Panc1 (cell line): ENCODE data around the gene THAP4. TPM values are rescaled to one million over a fixed set of nuclear protein-coding genes. Genes with fewer than 3 reads are reported as not detected.

Source experiments
- ATAC-seq: fragments of 200-7000 bp; cut with Tn5 transposase; 2 replicates; pipeline ENCODE4 v1.9.1; 2020; ENCODE audit warnings: mild to moderate bottlenecking, moderate library complexity
- BruUV-seq: library from RNA; stranded (reverse); fragments of 400-500 nt; replicated peaks from 2 replicates; lab custom pipeline; 2021; lab: Mats Ljungman, UMichigan
- CTCF ChIA-PET: fragments of 300-600 bp; sonication (Branson Sonifier 250); formaldehyde crosslinking; loops from one replicate; lab custom pipeline; 2022; ENCODE audit warnings: antibody characterized with exemption; lab: Charles Lee
- POLR2A ChIA-PET: fragments of 300-600 bp; sonication (Branson Sonifier 250); formaldehyde crosslinking; loops from one replicate; lab custom pipeline; 2022; ENCODE audit warnings: antibody characterized with exemption; lab: Charles Lee
- DNase-seq: peaks from one replicate; pipeline ENCODE4 v3.0.0-alpha.2; 2010; ENCODE audit warnings: low read depth, low spot score
- H3K27ac ChIP-seq: 2 replicates; pipeline ENCODE4 v1.5.1; 2011; ENCODE audit warnings: mild to moderate bottlenecking, low read length, inconsistent platforms
- H3K27me3 ChIP-seq: fragments of 200-500 bp; sonication (Bioruptor generic); 2 replicates; pipeline ENCODE4 v1.6.0; 2014; ENCODE audit warnings: low read length, inconsistent platforms; ENCODE audit not compliant: control insufficient read depth, insufficient read depth
- H3K36me3 ChIP-seq: fragments of 200-500 bp; sonication (Bioruptor generic); 2 replicates; pipeline ENCODE4 v1.5.1; 2014; ENCODE audit warnings: inconsistent platforms, mild to moderate bottlenecking, low read length, moderate library complexity; ENCODE audit not compliant: control insufficient read depth, insufficient read depth
- H3K4me1 ChIP-seq: 2 replicates; pipeline ENCODE4 v1.5.1; 2011; ENCODE audit warnings: inconsistent platforms, mild to moderate bottlenecking, low read length, moderate library complexity; ENCODE audit not compliant: control insufficient read depth, insufficient read depth
- H3K4me3 ChIP-seq, 2 experiments: 2 replicates each; pipeline ENCODE4 v1.5.1; 2011 to 2012; ENCODE audit warnings: low read depth in 2 of 2, low read length in 2 of 2, mild to moderate bottlenecking in 2 of 2, inconsistent platforms in 1 of 2, moderate library complexity in 1 of 2
- H3K9me3 ChIP-seq: fragments of 200-500 bp; sonication (Bioruptor generic); 2 replicates; pipeline ENCODE4 v1.5.1; 2014; ENCODE audit warnings: low read depth, mild to moderate bottlenecking, inconsistent platforms, low read length, moderate library complexity; ENCODE audit not compliant: control insufficient read depth, insufficient read depth
- POLR2AphosphoS5 ChIP-seq: IDR thresholded peaks from 2 replicates; pipeline ENCODE4 v1.6.1; 2012; ENCODE audit warnings: mild to moderate bottlenecking, low read depth, low read length, moderate library complexity
- REST ChIP-seq, 2 experiments: IDR thresholded peaks; 2 replicates each; pipeline ENCODE4 v1.6.1; 2011 to 2012; ENCODE audit warnings: low read depth in 2 of 2, control low read depth in 1 of 2, low read length in 1 of 2, mild to moderate bottlenecking in 1 of 2, moderate library complexity in 1 of 2; ENCODE audit not compliant: insufficient read depth in 1 of 2
- SIN3A ChIP-seq: IDR thresholded peaks from 2 replicates; pipeline ENCODE4 v1.6.1; 2012; ENCODE audit warnings: low read depth, mild to moderate bottlenecking, low read length, moderate library complexity, borderline replicate concordance; ENCODE audit not compliant: insufficient read depth
- TCF7L2 ChIP-seq: IDR thresholded peaks from 2 replicates; pipeline ENCODE4 v1.6.1; 2011; ENCODE audit warnings: mild to moderate bottlenecking, low read depth, low read length, inconsistent platforms
- in situ Hi-C: cut with HindIII; loops from 2 replicates; pipeline ENCODE4 v1.10.0; 2016; ENCODE audit warnings: low sequenced_read_pairs, low pct_unique_long_range_greater_than_20kb
- intact Hi-C: fragments of 100-400 bp; cut with micrococcal nuclease; formaldehyde crosslinking; loops from one replicate; pipeline ENCODE4 v1.10.0; 2022; ENCODE audit not compliant: unreplicated experiment
- total RNA-seq: library from RNA; stranded (reverse); gene quantifications from one replicate; pipeline ENCODE4 v1.2.1, GENCODE V29; 2021; ENCODE audit not compliant: unreplicated experiment
- TF ChIP-seq, protein P1 (sequence below): fragments of 450-650 bp; IDR thresholded peaks from 2 replicates; pipeline ENCODE4 v1.5.1; 2017; ENCODE audit warnings: mild to moderate bottlenecking

THAP4 gene
- total RNA-seq, 1 experiment from 2014 or later = 77.9 TPM

DNA sequence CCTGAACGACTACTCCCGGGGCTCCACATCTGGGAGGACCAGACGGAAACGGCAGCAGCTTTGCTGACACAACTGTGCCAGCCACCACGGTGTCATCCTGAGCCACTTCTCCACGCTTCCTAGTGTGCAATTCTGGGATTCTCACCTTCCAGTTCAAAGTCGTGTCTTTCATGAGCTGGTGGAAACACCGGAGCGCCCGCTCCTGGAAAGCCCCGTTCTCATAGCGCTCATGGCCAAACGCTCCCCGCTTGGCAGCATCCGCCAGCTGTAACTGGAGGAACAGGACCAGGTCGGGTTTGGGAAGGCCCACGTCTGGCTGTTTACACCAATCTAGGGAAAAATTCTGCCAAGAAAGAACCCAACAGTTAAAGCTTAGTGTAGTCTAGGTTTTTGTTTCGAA is 41.3 kb upstream of the THAP4 start:
- intact Hi-C loops (no loop called here), in situ Hi-C loops (no loop called here)
- BruUV-seq = no TSS peak
- Histone ChIP-seq H3K27me3 (no peaks in the 10 kb centered on the region), H3K4me1 (peaks cover 3% of the 10 kb centered on the region; the same call in 1 of the 2 replicates), H3K27ac (no peak overlapping the region), H3K9me3 (no peaks in the 10 kb centered on the region), H3K4me3 (no peak overlapping the region), H3K36me3 (peaks cover 3% of the 10 kb centered on the region; the same call in 1 of the 2 replicates)
- ChIA-PET POLR2A (no interaction called here), CTCF (no interaction called here)
- ATAC-seq (no peak), DNase-seq (no peak)
- TF ChIP-seq REST (IDR thresholded peaks at IDR 0.05; ENCODE audit: insufficient read depth in 1 of 2, low read depth in 2 of 2, low read length in 1 of 2) = no peak
- no peak for TF ChIP-seq POLR2AphosphoS5
- TF ChIP-seq, protein P1, sequence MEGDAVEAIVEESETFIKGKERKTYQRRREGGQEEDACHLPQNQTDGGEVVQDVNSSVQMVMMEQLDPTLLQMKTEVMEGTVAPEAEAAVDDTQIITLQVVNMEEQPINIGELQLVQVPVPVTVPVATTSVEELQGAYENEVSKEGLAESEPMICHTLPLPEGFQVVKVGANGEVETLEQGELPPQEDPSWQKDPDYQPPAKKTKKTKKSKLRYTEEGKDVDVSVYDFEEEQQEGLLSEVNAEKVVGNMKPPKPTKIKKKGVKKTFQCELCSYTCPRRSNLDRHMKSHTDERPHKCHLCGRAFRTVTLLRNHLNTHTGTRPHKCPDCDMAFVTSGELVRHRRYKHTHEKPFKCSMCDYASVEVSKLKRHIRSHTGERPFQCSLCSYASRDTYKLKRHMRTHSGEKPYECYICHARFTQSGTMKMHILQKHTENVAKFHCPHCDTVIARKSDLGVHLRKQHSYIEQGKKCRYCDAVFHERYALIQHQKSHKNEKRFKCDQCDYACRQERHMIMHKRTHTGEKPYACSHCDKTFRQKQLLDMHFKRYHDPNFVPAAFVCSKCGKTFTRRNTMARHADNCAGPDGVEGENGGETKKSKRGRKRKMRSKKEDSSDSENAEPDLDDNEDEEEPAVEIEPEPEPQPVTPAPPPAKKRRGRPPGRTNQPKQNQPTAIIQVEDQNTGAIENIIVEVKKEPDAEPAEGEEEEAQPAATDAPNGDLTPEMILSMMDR = no peak
- TF ChIP-seq TCF7L2 = no peak
- TF ChIP-seq SIN3A = no peak

DNA sequence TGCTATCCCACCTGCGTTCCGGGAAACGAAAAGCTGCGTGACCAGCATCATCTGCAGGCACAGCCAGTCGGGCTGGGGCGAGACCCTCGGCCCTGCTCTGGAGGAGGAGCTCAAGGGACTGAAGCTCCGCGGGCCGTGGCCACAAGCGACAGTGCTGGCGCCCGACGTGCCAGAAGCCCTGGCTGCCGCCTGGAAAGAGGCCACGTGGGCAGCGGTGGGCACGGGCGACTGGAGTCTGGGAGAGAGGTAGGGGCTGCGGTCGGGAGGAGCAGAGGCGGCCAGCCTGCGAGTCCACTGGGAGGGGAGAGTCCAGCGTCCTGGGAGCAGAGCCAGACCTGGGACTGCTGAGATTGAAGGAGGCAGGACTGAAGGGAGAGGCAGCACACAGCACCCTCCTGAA is 40.4 kb upstream of the THAP4 start:
- ChIA-PET CTCF (no interaction called here), POLR2A (no interaction called here)
- Histone ChIP-seq H3K4me3 (no peak overlapping the region), H3K4me1 (peaks cover 3% of the 10 kb centered on the region; the same call in 1 of the 2 replicates), H3K9me3 (no peaks in the 10 kb centered on the region), H3K27me3 (no peaks in the 10 kb centered on the region), H3K27ac (no peak overlapping the region), H3K36me3 (peaks cover 3% of the 10 kb centered on the region; the same call in 1 of the 2 replicates)
- TF ChIP-seq, protein P1 = no peak
- no peak for ATAC-seq
- in situ Hi-C loops (no loop called here), intact Hi-C loops (no loop called here)
- BruUV-seq = no TSS peak
- no peak for DNase-seq
